Neural cell (in vitro differentiated cells): ENCODE measurements around the gene GPR17.

ENCODE experiments used
- EP300 ChIP-seq: fragments of 450-650 bp; conservative IDR thresholded peaks from 2 replicates; pipeline ENCODE4 v1.6.1; 2014; ENCODE audit warnings: antibody characterized with exemption, mild to moderate bottlenecking, moderate library complexity; ENCODE audit not compliant: poor library complexity, severe bottlenecking
- EZH2 ChIP-seq: fragments of 200-600, 300-800 bp; shearing (Covaris generic), sonication (generic); IDR thresholded peaks from 2 replicates; pipeline ENCODE4 v1.6.1; 2014; ENCODE audit warnings: antibody characterized with exemption, low read length, borderline replicate concordance, mild to moderate bottlenecking; ENCODE audit not compliant: insufficient read depth, poor library complexity, severe bottlenecking
- MXI1 ChIP-seq: fragments of 450-650 bp; conservative IDR thresholded peaks from 2 replicates; pipeline ENCODE4 v1.6.1; 2014; ENCODE audit warnings: antibody characterized with exemption, mild to moderate bottlenecking; ENCODE audit not compliant: poor library complexity, severe bottlenecking
- POLR2AphosphoS5 ChIP-seq: IDR thresholded peaks from 2 replicates; pipeline ENCODE4 v1.6.1; 2012
- RAD21 ChIP-seq: fragments of 450-650 bp; conservative IDR thresholded peaks from 2 replicates; pipeline ENCODE4 v1.6.1; 2014; ENCODE audit warnings: antibody characterized with exemption, mild to moderate bottlenecking, moderate library complexity
- SMC3 ChIP-seq: fragments of 450-650 bp; conservative IDR thresholded peaks from 2 replicates; pipeline ENCODE4 v1.6.1; 2014; ENCODE audit warnings: antibody characterized with exemption, mild to moderate bottlenecking, moderate library complexity; ENCODE audit not compliant: poor library complexity
- TAF1 ChIP-seq: IDR thresholded peaks from 2 replicates; pipeline ENCODE4 v1.6.1; 2012; ENCODE audit warnings: low read depth
- TF ChIP-seq, protein P1 (sequence below): IDR thresholded peaks from 2 replicates; pipeline ENCODE4 v1.6.1; 2012; ENCODE audit warnings: borderline replicate concordance
- TF ChIP-seq, protein P2 (sequence below): fragments of 450-650 bp; IDR thresholded peaks from 2 replicates; pipeline ENCODE4 v1.5.1; 2014; ENCODE audit warnings: antibody characterized with exemption, mild to moderate bottlenecking, moderate library complexity; ENCODE audit not compliant: poor library complexity, severe bottlenecking

DNA sequence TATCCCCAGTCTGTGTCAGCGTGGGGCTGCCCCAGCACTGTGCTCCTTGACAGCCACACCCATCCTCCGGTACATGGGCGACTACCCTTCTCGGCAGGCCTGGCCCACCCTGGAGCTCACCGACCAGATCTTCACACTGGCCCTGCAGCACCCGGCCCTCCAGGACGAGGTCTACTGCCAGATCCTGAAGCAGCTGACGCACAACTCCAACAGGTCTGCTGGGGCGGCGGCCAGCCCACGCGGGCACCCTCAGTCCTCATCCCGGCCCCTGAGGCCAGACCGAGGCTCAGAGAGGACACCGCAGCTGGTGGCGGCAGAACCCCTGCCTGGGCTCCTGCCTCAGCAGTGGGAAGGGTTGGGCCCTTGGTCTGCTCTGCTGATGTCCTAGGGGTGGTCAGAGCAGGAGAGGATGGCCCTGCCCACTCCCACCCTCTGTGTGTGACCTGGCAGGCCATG, 14.4 kb upstream of the GPR17 start:
- TF ChIP-seq, protein P1, sequence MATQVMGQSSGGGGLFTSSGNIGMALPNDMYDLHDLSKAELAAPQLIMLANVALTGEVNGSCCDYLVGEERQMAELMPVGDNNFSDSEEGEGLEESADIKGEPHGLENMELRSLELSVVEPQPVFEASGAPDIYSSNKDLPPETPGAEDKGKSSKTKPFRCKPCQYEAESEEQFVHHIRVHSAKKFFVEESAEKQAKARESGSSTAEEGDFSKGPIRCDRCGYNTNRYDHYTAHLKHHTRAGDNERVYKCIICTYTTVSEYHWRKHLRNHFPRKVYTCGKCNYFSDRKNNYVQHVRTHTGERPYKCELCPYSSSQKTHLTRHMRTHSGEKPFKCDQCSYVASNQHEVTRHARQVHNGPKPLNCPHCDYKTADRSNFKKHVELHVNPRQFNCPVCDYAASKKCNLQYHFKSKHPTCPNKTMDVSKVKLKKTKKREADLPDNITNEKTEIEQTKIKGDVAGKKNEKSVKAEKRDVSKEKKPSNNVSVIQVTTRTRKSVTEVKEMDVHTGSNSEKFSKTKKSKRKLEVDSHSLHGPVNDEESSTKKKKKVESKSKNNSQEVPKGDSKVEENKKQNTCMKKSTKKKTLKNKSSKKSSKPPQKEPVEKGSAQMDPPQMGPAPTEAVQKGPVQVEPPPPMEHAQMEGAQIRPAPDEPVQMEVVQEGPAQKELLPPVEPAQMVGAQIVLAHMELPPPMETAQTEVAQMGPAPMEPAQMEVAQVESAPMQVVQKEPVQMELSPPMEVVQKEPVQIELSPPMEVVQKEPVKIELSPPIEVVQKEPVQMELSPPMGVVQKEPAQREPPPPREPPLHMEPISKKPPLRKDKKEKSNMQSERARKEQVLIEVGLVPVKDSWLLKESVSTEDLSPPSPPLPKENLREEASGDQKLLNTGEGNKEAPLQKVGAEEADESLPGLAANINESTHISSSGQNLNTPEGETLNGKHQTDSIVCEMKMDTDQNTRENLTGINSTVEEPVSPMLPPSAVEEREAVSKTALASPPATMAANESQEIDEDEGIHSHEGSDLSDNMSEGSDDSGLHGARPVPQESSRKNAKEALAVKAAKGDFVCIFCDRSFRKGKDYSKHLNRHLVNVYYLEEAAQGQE = no peak
- TF ChIP-seq EZH2 = no peak
- TF ChIP-seq, protein P2, sequence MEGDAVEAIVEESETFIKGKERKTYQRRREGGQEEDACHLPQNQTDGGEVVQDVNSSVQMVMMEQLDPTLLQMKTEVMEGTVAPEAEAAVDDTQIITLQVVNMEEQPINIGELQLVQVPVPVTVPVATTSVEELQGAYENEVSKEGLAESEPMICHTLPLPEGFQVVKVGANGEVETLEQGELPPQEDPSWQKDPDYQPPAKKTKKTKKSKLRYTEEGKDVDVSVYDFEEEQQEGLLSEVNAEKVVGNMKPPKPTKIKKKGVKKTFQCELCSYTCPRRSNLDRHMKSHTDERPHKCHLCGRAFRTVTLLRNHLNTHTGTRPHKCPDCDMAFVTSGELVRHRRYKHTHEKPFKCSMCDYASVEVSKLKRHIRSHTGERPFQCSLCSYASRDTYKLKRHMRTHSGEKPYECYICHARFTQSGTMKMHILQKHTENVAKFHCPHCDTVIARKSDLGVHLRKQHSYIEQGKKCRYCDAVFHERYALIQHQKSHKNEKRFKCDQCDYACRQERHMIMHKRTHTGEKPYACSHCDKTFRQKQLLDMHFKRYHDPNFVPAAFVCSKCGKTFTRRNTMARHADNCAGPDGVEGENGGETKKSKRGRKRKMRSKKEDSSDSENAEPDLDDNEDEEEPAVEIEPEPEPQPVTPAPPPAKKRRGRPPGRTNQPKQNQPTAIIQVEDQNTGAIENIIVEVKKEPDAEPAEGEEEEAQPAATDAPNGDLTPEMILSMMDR = no peak
- no peak for TF ChIP-seq SMC3
- no peak for TF ChIP-seq EP300
- TF ChIP-seq POLR2AphosphoS5 = no peak
- TF ChIP-seq TAF1 = no peak
- no peak for TF ChIP-seq MXI1
- TF ChIP-seq RAD21 = no peak
